ENCODE results near the gene UGCG.

GRCh38 chr9:111945216-111945615, 48.6 kb downstream of the UGCG start:
- TF ChIP-seq POLR2A (IDR thresholded peaks at IDR 0.05; ENCODE audit: low read length) = no peak
- TF ChIP-seq GATA1 (IDR thresholded peaks at IDR 0.05; ENCODE audit: low read depth, low read length) = no peak
